ENCODE measurements around the gene MBP. TPM values are rescaled to one million over a fixed set of nuclear protein-coding genes. Genes with fewer than 3 reads are reported as not detected.

MBP gene
- total RNA-seq, 2 donors from 2014 or later: 41.7 to 42.2 TPM

- Histone ChIP-seq H3K27me3 (replicated peaks; ENCODE audit: insufficient read depth) (no peaks in the 10 kb centered on the region), H3K27ac (no peak overlapping the region), H3K9me3 (no peaks in the 10 kb centered on the region), H3K36me3 (peaks cover 3% of the 10 kb centered on the region), H3K4me1 (ENCODE audit: control insufficient read depth in 1 of 2, low read depth in 2 of 2) (peaks cover 6 to 15% of the 10 kb centered on the region in 2 donors), H3K4me3 (no peak overlapping the region)
- DNase-seq (ENCODE audit: low spot score) (no peak), ATAC-seq (ENCODE audit: insufficient number of reproducible peaks, low FRiP score, low read depth) (no peak)
- no peak for TF ChIP-seq CTCF (IDR thresholded peaks at IDR 0.05)
Observed at GRCh38 chr18:77015771-77016710, 116.5 kb downstream of the MBP start.

GRCh38 chr18:77015169-77015568 lies 117.4 kb downstream of the MBP start:
- Histone ChIP-seq H3K27ac (no peak overlapping the region), H3K9me3 (no peaks in the 10 kb centered on the region), H3K4me3 (no peak overlapping the region), H3K36me3 (peaks cover 3% of the 10 kb centered on the region), H3K27me3 (replicated peaks; ENCODE audit: insufficient read depth) (no peaks in the 10 kb centered on the region), H3K4me1 (ENCODE audit: control insufficient read depth in 1 of 2, low read depth in 2 of 2) (peaks cover 6 to 15% of the 10 kb centered on the region in 2 donors)
- DNase-seq (ENCODE audit: low spot score): no peak
- ATAC-seq (ENCODE audit: insufficient number of reproducible peaks, low FRiP score, low read depth): no peak
- TF ChIP-seq CTCF (IDR thresholded peaks at IDR 0.05): no peak

- Histone ChIP-seq H3K4me1 (ENCODE audit: control insufficient read depth in 1 of 2, low read depth in 2 of 2) (peaks cover 6 to 15% of the 10 kb centered on the region in 2 donors), H3K36me3 (peaks cover 2% of the 10 kb centered on the region), H3K27me3 (replicated peaks; ENCODE audit: insufficient read depth) (no peaks in the 10 kb centered on the region), H3K9me3 (no peaks in the 10 kb centered on the region), H3K27ac (peak overlapping the region; percentile 42 to 46), H3K4me3 (no peak overlapping the region)
- DNase-seq (ENCODE audit: low spot score) (no peak), ATAC-seq (ENCODE audit: insufficient number of reproducible peaks, low FRiP score, low read depth) (no peak)
- TF ChIP-seq CTCF (IDR thresholded peaks at IDR 0.05): no peak
Observed at GRCh38 chr18:77014538-77014937, 118.0 kb downstream of the MBP start.

- H3K27ac ChIP-seq: peak overlapping the region; percentile 42 to 46
Observed at GRCh38 chr18:77013811-77014521, 118.6 kb downstream of the MBP start.

More at GRCh38 chr18:77013811-77014521, 118.6 kb downstream of the MBP start:
- H3K4me1 ChIP-seq (ENCODE audit: control insufficient read depth in 1 of 2, low read depth in 2 of 2): peaks cover 6 to 15% of the 10 kb centered on the region in 2 donors
- H3K4me3 ChIP-seq: no peak overlapping the region
- no peak for TF ChIP-seq CTCF (IDR thresholded peaks at IDR 0.05)
- no peaks in the 10 kb centered on the region for H3K27me3 ChIP-seq (replicated peaks; ENCODE audit: insufficient read depth)
- DNase-seq (ENCODE audit: low spot score): no peak
- ATAC-seq (ENCODE audit: insufficient number of reproducible peaks, low FRiP score, low read depth): no peak
- H3K9me3 ChIP-seq: no peaks in the 10 kb centered on the region
- H3K36me3 ChIP-seq: no peaks in the 10 kb centered on the region

Data from thoracic aorta (tissue), 2 donors.